Measurements from ENCODE around the gene DUS1L.

DUS1L gene

DNA sequence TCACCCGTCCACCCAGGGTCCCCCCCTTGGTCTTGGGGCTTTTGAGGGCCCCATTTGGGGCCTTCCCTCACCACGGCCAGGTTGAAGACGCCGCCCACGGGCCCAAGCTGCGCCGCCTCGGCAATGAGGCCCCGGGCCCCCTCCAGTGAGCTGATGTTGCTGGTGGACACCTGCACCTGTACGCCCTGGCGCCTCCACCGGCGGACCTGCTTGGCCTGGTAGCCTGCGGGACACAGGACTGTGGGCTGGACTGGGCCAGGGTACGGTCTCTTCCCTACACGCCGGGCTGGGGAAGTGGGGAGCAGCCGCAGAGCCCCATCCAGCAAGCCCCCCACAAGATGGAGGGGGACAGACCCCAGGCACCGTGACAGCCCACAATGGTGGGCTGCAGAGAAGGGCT lies 16.9 kb upstream of the DUS1L start:
- no peaks in the 10 kb centered on the region for H4K20me1 ChIP-seq (ENCODE audit: insufficient read depth, low read length)
- H3K9me3 ChIP-seq (ENCODE audit: low read length), result no peaks in the 10 kb centered on the region

DNA sequence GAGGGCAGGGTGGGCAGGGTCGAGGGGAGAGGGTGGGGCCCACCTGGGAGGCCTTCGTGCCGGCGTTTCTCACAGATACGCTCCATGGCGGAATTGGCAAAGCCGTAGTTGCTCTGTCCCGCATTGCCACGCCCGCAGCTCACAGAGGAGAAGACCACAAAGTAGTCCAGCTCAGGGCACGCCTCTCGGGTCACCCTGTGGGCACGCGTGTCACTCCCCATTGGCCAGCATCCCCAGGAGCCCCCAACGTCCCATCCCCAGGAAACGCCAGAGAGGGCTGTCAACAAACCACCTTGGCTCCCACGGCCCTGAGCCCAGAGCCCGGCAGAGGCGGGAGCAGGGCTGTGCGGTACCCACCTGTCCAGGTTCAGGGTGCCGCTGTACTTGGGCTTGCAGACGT lies 16.4 kb upstream of the DUS1L start:
- Histone ChIP-seq H3K4me2 (ENCODE audit: low read length) (no peak overlapping the region), H3K9me3 (ENCODE audit: low read length) (no peaks in the 10 kb centered on the region), H3K27me3 (ENCODE audit: insufficient read depth, low read length) (no peaks in the 10 kb centered on the region), H2AFZ (ENCODE audit: low read length) (no peak overlapping the region), H3F3A (ENCODE audit: insufficient read depth, low read length) (no peaks in the 10 kb centered on the region), H3K4me1 (ENCODE audit: insufficient read depth, low read length, severe bottlenecking) (no peaks in the 10 kb centered on the region), H3K79me2 (ENCODE audit: insufficient read depth, low read length) (no peaks in the 10 kb centered on the region), H4K20me1 (ENCODE audit: insufficient read depth, low read length) (no peaks in the 10 kb centered on the region), H3K9me2 (ENCODE audit: low read depth, low read length) (no peaks in the 10 kb centered on the region), H3K27ac (ENCODE audit: low read depth, low read length, poor library complexity, severe bottlenecking) (no peak overlapping the region), H3K36me3 (ENCODE audit: insufficient read depth, low read length) (peaks cover 96% of the 10 kb centered on the region), H3K4me3 (ENCODE audit: low read depth, low read length, poor library complexity, severe bottlenecking) (no peak overlapping the region), H3K9ac (ENCODE audit: low read length) (no peak overlapping the region)
- TF ChIP-seq, protein P1, sequence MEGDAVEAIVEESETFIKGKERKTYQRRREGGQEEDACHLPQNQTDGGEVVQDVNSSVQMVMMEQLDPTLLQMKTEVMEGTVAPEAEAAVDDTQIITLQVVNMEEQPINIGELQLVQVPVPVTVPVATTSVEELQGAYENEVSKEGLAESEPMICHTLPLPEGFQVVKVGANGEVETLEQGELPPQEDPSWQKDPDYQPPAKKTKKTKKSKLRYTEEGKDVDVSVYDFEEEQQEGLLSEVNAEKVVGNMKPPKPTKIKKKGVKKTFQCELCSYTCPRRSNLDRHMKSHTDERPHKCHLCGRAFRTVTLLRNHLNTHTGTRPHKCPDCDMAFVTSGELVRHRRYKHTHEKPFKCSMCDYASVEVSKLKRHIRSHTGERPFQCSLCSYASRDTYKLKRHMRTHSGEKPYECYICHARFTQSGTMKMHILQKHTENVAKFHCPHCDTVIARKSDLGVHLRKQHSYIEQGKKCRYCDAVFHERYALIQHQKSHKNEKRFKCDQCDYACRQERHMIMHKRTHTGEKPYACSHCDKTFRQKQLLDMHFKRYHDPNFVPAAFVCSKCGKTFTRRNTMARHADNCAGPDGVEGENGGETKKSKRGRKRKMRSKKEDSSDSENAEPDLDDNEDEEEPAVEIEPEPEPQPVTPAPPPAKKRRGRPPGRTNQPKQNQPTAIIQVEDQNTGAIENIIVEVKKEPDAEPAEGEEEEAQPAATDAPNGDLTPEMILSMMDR (IDR thresholded peaks at IDR 0.05; ENCODE audit: low read length), result no peak
- TF ChIP-seq EZH2 (IDR thresholded peaks at IDR 0.05; ENCODE audit: borderline replicate concordance, low read length), result no peak

More for the DNA sequence above, 16.9 kb upstream of the DUS1L start:
- Histone ChIP-seq H2AFZ (ENCODE audit: low read length) (no peak overlapping the region), H3K4me2 (ENCODE audit: low read length) (no peak overlapping the region), H3K4me1 (ENCODE audit: insufficient read depth, low read length, severe bottlenecking) (no peaks in the 10 kb centered on the region), H3K36me3 (ENCODE audit: insufficient read depth, low read length) (peaks cover 96% of the 10 kb centered on the region), H3F3A (ENCODE audit: insufficient read depth, low read length) (no peaks in the 10 kb centered on the region), H3K79me2 (ENCODE audit: insufficient read depth, low read length) (no peaks in the 10 kb centered on the region), H3K27me3 (ENCODE audit: insufficient read depth, low read length) (no peaks in the 10 kb centered on the region), H3K27ac (ENCODE audit: low read depth, low read length, poor library complexity, severe bottlenecking) (no peak overlapping the region), H3K4me3 (ENCODE audit: low read depth, low read length, poor library complexity, severe bottlenecking) (no peak overlapping the region), H3K9ac (ENCODE audit: low read length) (no peak overlapping the region), H3K9me2 (ENCODE audit: low read depth, low read length) (no peaks in the 10 kb centered on the region)
- TF ChIP-seq, protein P1 (IDR thresholded peaks at IDR 0.05; ENCODE audit: low read length), result no peak
- TF ChIP-seq EZH2 (IDR thresholded peaks at IDR 0.05; ENCODE audit: borderline replicate concordance, low read length), result no peak

DNA sequence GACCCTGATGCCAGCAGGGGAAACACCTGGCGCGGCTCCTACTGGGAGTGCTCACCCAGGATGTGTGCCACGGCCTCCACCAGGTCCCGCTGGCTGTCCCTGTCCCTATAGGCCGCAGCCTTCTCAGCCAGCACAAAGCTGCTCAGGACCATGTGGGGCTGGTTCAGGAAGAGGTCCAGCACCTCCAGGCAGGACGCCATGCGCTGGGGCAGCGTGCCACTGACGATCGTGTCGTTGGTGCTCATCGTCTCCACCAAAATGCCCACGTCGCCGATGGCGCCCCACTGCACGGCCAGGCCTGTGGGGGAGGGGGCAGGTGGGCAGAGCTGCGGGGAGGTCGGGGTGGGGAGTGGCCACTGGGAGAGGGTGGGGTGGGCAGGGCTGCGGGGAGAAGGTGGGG lies 15.9 kb upstream of the DUS1L start:
- Histone ChIP-seq H4K20me1 (ENCODE audit: insufficient read depth, low read length) (no peaks in the 10 kb centered on the region), H3K79me2 (ENCODE audit: insufficient read depth, low read length) (no peaks in the 10 kb centered on the region), H3K27me3 (ENCODE audit: insufficient read depth, low read length) (no peaks in the 10 kb centered on the region), H3K9me2 (ENCODE audit: low read depth, low read length) (no peaks in the 10 kb centered on the region), H3K27ac (ENCODE audit: low read depth, low read length, poor library complexity, severe bottlenecking) (no peak overlapping the region), H3F3A (ENCODE audit: insufficient read depth, low read length) (no peaks in the 10 kb centered on the region), H3K4me1 (ENCODE audit: insufficient read depth, low read length, severe bottlenecking) (no peaks in the 10 kb centered on the region), H3K9ac (ENCODE audit: low read length) (no peak overlapping the region), H3K9me3 (ENCODE audit: low read length) (no peaks in the 10 kb centered on the region), H3K4me3 (ENCODE audit: low read depth, low read length, poor library complexity, severe bottlenecking) (no peak overlapping the region), H3K4me2 (ENCODE audit: low read length) (no peak overlapping the region), H2AFZ (ENCODE audit: low read length) (no peak overlapping the region), H3K36me3 (ENCODE audit: insufficient read depth, low read length) (peaks cover 96% of the 10 kb centered on the region)
- TF ChIP-seq, protein P1 (IDR thresholded peaks at IDR 0.05; ENCODE audit: low read length), result no peak
- no peak for TF ChIP-seq EZH2 (IDR thresholded peaks at IDR 0.05; ENCODE audit: borderline replicate concordance, low read length)
